GM12875 (cell line): Measurements from ENCODE around the gene BTBD9.

Experiments used
- H3K4me3 ChIP-seq: one replicate; pipeline ENCODE4 v1.5.1; 2011; ENCODE audit warnings: low read depth, low read length, control low read depth
- CTCF ChIP-seq: IDR thresholded peaks from 2 replicates; pipeline ENCODE4 v1.5.1; 2011; ENCODE audit warnings: low read depth, mild to moderate bottlenecking, control low read depth, inconsistent platforms, low read length, moderate library complexity, borderline replicate concordance; ENCODE audit not compliant: insufficient read depth

The BTBD9 gene

DNA sequence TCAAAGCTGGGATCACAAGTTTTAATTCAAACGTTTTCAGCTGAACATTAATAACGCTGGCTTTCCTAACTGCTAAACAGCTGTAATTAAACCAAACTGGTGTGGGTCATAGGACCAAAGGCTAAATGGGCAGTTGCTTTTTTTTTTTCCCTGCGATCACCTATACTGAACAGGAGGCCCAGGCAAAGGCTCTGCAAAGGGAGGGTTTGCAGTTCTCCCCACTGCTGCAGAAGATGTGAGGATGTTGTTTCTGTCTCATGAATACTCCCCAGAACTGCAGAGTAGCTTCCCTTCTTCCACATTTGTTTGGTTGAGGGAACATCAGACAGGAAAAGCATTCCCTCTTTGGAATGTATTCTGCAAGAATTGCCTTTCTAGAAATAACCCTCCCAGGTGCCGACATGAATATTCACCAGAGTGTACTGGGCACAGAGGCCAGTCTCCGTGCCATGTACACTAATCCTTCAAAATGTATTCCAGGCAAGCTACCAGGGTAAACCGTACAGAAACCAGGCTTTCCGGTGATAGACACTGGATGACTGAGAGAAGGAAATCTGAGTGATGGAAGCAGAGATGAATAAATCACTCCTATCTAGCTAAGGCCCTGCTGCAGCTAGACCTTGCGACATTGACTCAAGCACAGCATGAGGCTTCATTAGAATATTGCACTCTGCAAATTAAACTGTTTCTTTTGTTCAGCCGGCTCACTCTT, 370.1 kb downstream of the BTBD9 start:
- TF ChIP-seq CTCF = no peak

GRCh38 chr6:38268342-38268741, 371.4 kb downstream of the BTBD9 start:
- H3K4me3 ChIP-seq = no peak overlapping the region
- no peak for TF ChIP-seq CTCF

More for the DNA sequence above, 370.1 kb downstream of the BTBD9 start:
- no peak overlapping the region for H3K4me3 ChIP-seq

GRCh38 chr6:38266921-38267354, 372.8 kb downstream of the BTBD9 start:
- TF ChIP-seq CTCF = no peak
- no peak overlapping the region for H3K4me3 ChIP-seq

DNA sequence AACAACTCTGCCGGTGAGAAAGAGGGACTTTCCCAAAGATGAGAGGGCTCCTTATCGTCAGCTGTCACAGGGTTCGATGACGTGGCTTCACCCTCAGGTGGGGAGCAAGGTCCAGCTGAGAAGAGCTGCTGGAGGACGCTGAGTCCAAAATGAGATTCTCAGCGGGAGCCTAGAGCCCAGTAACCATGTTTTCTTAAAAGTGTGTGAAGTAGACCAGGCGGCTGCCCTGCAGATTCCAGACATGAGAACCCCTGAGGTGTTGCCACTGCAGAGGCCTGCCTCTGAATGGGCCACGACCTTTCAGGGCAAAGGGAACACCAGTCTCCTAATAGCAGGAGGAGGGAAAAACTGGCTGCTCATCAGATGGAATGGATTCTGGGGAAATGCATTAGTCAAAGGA, 375.1 kb downstream of the BTBD9 start:
- TF ChIP-seq CTCF = no peak
- no peak overlapping the region for H3K4me3 ChIP-seq

GRCh38 chr6:38262609-38263008, 377.1 kb downstream of the BTBD9 start:
- TF ChIP-seq CTCF = no peak
- no peak overlapping the region for H3K4me3 ChIP-seq

DNA sequence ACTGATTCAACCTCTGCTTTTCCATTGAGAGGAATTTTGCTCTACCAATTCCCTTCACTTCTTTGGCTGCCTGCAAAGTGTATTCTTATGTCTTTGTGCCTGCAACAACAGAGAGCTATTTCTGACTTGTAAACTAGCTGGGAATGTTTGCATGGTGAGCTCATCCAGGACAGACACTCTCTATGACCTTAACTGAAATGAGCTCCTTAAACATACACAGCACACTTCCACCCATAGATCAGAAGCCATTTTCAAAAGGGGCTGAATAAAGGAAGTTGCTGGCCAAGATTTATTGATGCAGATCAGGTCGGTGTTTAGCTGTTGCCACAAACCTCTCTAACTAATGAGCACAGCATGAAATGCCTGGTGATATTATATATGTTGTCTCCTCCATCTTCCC, 377.7 kb downstream of the BTBD9 start:
- no peak for TF ChIP-seq CTCF
- H3K4me3 ChIP-seq = no peak overlapping the region

GRCh38 chr6:38261626-38262025, 378.1 kb downstream of the BTBD9 start:
- no peak overlapping the region for H3K4me3 ChIP-seq
- TF ChIP-seq CTCF = no peak
